OCI-LY7 (cell line): Measurements from ENCODE around the gene B9D2. TPM values are rescaled to one million over a fixed set of nuclear protein-coding genes. Genes with fewer than 3 reads are reported as not detected.

ENCODE experiments used
- BruUV-seq: library from RNA; stranded (reverse); fragments of 400-500 nt; replicated peaks from 2 replicates; lab custom pipeline; 2021; lab: Mats Ljungman, UMichigan
- CTCF ChIA-PET: fragments of 300-600 bp; sonication (Branson Sonifier 250); formaldehyde crosslinking; loops from one replicate; lab custom pipeline; 2022; ENCODE audit warnings: antibody characterized with exemption; ENCODE audit not compliant: unreplicated experiment; lab: Charles Lee
- POLR2A ChIA-PET: fragments of 300-600 bp; sonication (Branson Sonifier 250); formaldehyde crosslinking; loops from one replicate; lab custom pipeline; 2022; ENCODE audit warnings: antibody characterized with exemption; lab: Charles Lee
- DNase-seq: peaks from one replicate; pipeline ENCODE4 v3.0.0-alpha.2; 2015; ENCODE audit warnings: low spot score
- H2AFZ ChIP-seq: fragments of 200-600 bp; sonication (generic), shearing (Covaris generic); 2 replicates; pipeline ENCODE4 v1.6.1; 2014; ENCODE audit warnings: mild to moderate bottlenecking, antibody characterized with exemption, low read length, moderate library complexity
- H3K27ac ChIP-seq: fragments of 200-600 bp; sonication (generic); 2 replicates; pipeline ENCODE4 v1.5.1; 2014; ENCODE audit warnings: mixed run types, low read depth, mild to moderate bottlenecking, moderate library complexity, low read length, inconsistent platforms; ENCODE audit not compliant: poor library complexity, severe bottlenecking
- H3K36me3 ChIP-seq: fragments of 200-600 bp; sonication (generic); 2 replicates; pipeline ENCODE4 v1.6.1; 2014; ENCODE audit warnings: mild to moderate bottlenecking, antibody characterized with exemption, low read length, moderate library complexity, mixed read lengths; ENCODE audit not compliant: insufficient read depth
- H3K4me1 ChIP-seq: fragments of 200-600 bp; sonication (generic); 2 replicates; pipeline ENCODE4 v1.5.1; 2014; ENCODE audit warnings: mild to moderate bottlenecking, low read length; ENCODE audit not compliant: insufficient read depth, poor library complexity, severe bottlenecking
- H3K4me2 ChIP-seq: fragments of 200-600 bp; sonication (generic); 2 replicates; pipeline ENCODE4 v1.6.1; 2014; ENCODE audit warnings: mild to moderate bottlenecking, low read length
- H3K4me3 ChIP-seq: fragments of 200-600 bp; sonication (generic); 2 replicates; pipeline ENCODE4 v1.5.1; 2014; ENCODE audit warnings: mild to moderate bottlenecking, low read depth, low read length; ENCODE audit not compliant: poor library complexity, severe bottlenecking
- H3K79me2 ChIP-seq: fragments of 200-600 bp; sonication (generic); 2 replicates; pipeline ENCODE4 v1.6.1; 2016; ENCODE audit warnings: low read depth, mild to moderate bottlenecking, low read length, moderate library complexity, mixed read lengths; ENCODE audit not compliant: insufficient read depth
- H3K9me2 ChIP-seq: fragments of 200-600 bp; sonication (generic); 2 replicates; pipeline ENCODE4 v1.6.1; 2016; ENCODE audit warnings: mild to moderate bottlenecking, low read length, mixed read lengths; ENCODE audit not compliant: insufficient read depth
- H3K9me3 ChIP-seq: fragments of 200-600 bp; sonication (generic); 2 replicates; pipeline ENCODE4 v1.6.1; 2014; ENCODE audit warnings: mild to moderate bottlenecking, mixed run types, low read length, mixed read lengths
- H4K20me1 ChIP-seq: fragments of 200-600 bp; sonication (generic); 2 replicates; pipeline ENCODE4 v1.6.1; 2014; ENCODE audit warnings: mild to moderate bottlenecking, antibody characterized with exemption, low read length, moderate library complexity, mixed read lengths; ENCODE audit not compliant: insufficient read depth
- EZH2phosphoT487 ChIP-seq: fragments of 200-600 bp; sonication (generic); IDR thresholded peaks from 2 replicates; pipeline ENCODE4 v1.6.1; 2018; ENCODE audit warnings: low read depth, borderline replicate concordance, mild to moderate bottlenecking, mixed run types, antibody characterized with exemption, low read length, moderate library complexity, mixed read lengths
- intact Hi-C: fragments of 100-400 bp; cut with micrococcal nuclease; formaldehyde crosslinking; loops from one replicate; pipeline ENCODE4 v1.10.0; 2022; ENCODE audit not compliant: unreplicated experiment
- total RNA-seq, 2 experiments: library from RNA; depleted of rRNA in 1 of 2; stranded (reverse); fragments of >200 nt in 1 of 2; shearing (Covaris generic) in 1 of 2; gene quantifications; 2 replicates each; pipeline ENCODE4 v1.2.3, GENCODE V29; 2014 to 2022
- TF ChIP-seq, protein P1 (sequence below): fragments of 200-600 bp; sonication (generic); conservative IDR thresholded peaks from 2 replicates; pipeline ENCODE4 v1.5.1; 2014; ENCODE audit warnings: mild to moderate bottlenecking, antibody characterized with exemption, low read length, moderate library complexity, mixed read lengths

Gene B9D2
- total RNA-seq, 2 experiments from 2014 or later = 3.9 to 5.2 TPM

DNA sequence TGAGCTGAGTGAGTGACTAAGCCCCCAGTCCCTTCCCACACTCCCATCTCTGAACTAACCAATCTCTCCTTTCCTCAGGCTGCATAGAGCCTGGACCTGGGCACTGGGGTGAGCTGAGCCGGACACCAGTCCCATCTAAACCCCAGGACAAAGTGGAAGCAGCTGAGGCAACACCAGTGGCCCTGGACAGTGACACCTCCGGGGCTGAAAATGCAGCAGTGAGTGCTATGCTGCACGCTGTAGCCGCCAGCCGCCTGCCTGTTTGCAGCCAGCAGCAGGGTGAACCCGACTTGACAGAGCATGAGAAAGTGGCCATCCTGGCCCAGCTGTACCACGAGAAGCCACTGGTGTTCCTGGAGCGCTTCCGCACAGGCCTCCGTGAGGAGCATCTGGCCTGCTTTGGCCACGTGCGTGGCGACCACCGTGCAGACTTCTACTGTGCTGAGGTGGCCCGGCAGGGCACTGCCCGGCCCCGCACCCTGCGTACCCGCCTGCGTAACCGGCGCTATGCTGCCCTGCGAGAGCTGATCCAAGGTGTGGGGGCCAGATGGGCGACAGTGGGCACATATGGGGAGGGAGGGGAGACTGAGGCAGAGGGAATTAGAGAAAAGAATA lies 47.5 kb downstream of the B9D2 start:
- no peak overlapping the region for H3K27ac ChIP-seq

GRCh38 chr19:41311613-41312012 lies 52.3 kb downstream of the B9D2 start:
- Histone ChIP-seq H3K36me3 (peaks cover 66% of the 10 kb centered on the region), H4K20me1 (no peaks in the 10 kb centered on the region), H3K79me2 (peaks cover 18% of the 10 kb centered on the region), H3K9me3 (no peaks in the 10 kb centered on the region), H2AFZ (no peak overlapping the region), H3K4me3 (peak overlapping the region; percentile 77), H3K4me2 (peak overlapping the region; percentile 99), H3K9me2 (no peaks in the 10 kb centered on the region), H3K4me1 (peaks cover 41% of the 10 kb centered on the region), H3K27ac (no peak overlapping the region)
- intact Hi-C loops = loop anchor here (2.0 kb wide), 2 partner anchors 15 to 41 kb away; partner anchors contain the start of gene TGFB1
- no peak for DNase-seq
- POLR2A ChIA-PET = no interaction called here
- BruUV-seq = no TSS peak
- CTCF ChIA-PET = no interaction called here
- no peak for TF ChIP-seq EZH2phosphoT487
- TF ChIP-seq, protein P1, sequence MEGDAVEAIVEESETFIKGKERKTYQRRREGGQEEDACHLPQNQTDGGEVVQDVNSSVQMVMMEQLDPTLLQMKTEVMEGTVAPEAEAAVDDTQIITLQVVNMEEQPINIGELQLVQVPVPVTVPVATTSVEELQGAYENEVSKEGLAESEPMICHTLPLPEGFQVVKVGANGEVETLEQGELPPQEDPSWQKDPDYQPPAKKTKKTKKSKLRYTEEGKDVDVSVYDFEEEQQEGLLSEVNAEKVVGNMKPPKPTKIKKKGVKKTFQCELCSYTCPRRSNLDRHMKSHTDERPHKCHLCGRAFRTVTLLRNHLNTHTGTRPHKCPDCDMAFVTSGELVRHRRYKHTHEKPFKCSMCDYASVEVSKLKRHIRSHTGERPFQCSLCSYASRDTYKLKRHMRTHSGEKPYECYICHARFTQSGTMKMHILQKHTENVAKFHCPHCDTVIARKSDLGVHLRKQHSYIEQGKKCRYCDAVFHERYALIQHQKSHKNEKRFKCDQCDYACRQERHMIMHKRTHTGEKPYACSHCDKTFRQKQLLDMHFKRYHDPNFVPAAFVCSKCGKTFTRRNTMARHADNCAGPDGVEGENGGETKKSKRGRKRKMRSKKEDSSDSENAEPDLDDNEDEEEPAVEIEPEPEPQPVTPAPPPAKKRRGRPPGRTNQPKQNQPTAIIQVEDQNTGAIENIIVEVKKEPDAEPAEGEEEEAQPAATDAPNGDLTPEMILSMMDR = no peak

More for the DNA sequence above, 47.5 kb downstream of the B9D2 start:
- ChIA-PET CTCF (no interaction called here), POLR2A (no interaction called here)
- H3K36me3 ChIP-seq = peaks cover 87% of the 10 kb centered on the region
- no peaks in the 10 kb centered on the region for H3K9me3 ChIP-seq
- peaks cover 3% of the 10 kb centered on the region for H3K4me1 ChIP-seq
- H2AFZ ChIP-seq = no peak overlapping the region
- TF ChIP-seq EZH2phosphoT487 = no peak
- TF ChIP-seq, protein P1 = no peak
- H3K4me3 ChIP-seq = no peak overlapping the region
- no peak for DNase-seq
- no peaks in the 10 kb centered on the region for H4K20me1 ChIP-seq
- H3K79me2 ChIP-seq = peaks cover 7% of the 10 kb centered on the region
- no peaks in the 10 kb centered on the region for H3K9me2 ChIP-seq
- intact Hi-C loops = no loop called here
- BruUV-seq = no TSS peak
- H3K4me2 ChIP-seq = no peak overlapping the region

- TF ChIP-seq, protein P1 = no peak
- no peak for TF ChIP-seq EZH2phosphoT487
- Histone ChIP-seq H3K4me3 (peak overlapping the region; percentile 77), H3K79me2 (peaks cover 18% of the 10 kb centered on the region), H2AFZ (no peak overlapping the region), H3K27ac (peak overlapping the region; percentile 68), H3K4me2 (peak overlapping the region; percentile 99), H3K9me2 (no peaks in the 10 kb centered on the region), H3K9me3 (no peaks in the 10 kb centered on the region), H3K4me1 (peaks cover 44% of the 10 kb centered on the region), H4K20me1 (no peaks in the 10 kb centered on the region), H3K36me3 (peaks cover 66% of the 10 kb centered on the region)
- BruUV-seq = no TSS peak
- no peak for DNase-seq
- ChIA-PET CTCF (no interaction called here), POLR2A (no interaction called here)
- intact Hi-C loops = loop anchor here (2.0 kb wide), 2 partner anchors 16 to 42 kb away; partner anchors contain the start of gene TGFB1
Measured at GRCh38 chr19:41311072-41311471, 52.9 kb downstream of the B9D2 start.
